D721Med (cell line): ENCODE measurements around the gene N4BP2L2.

Experiments
- DNase-seq: peaks from one replicate; pipeline ENCODE4 v3.0.0; 2011; ENCODE audit warnings: low spot score; ENCODE audit not compliant: insufficient read length
- FAIRE-seq: peaks from 2 replicates; lab custom pipeline; 2011; peaks lifted over from hg19 to GRCh38; lab: Jason Lieb, UNC
- CTCF ChIP-seq: IDR thresholded peaks from 2 replicates; pipeline ENCODE4 v1.5.1; 2012; ENCODE audit warnings: mild to moderate bottlenecking, control low read depth; ENCODE audit not compliant: insufficient read depth; ENCODE audit errors: missing control alignments

Gene N4BP2L2

GRCh38 chr13:32403108-32403507 lies 135.5 kb downstream of the N4BP2L2 start:
- DNase-seq (no peak), FAIRE-seq (no peak)
- no peak for TF ChIP-seq CTCF

- FAIRE-seq (no peak), DNase-seq (no peak)
- TF ChIP-seq CTCF = no peak
These were observed 147.4 kb downstream of the N4BP2L2 start for GRCh38 chr13:32391101-32391619.

- no peak for TF ChIP-seq CTCF
- FAIRE-seq = no peak
These were observed 148.1 kb downstream of the N4BP2L2 start for GRCh38 chr13:32390484-32390883.

GRCh38 chr13:32390048-32390447 lies 148.5 kb downstream of the N4BP2L2 start:
- no peak for TF ChIP-seq CTCF
- DNase-seq (no peak), FAIRE-seq (no peak)

More at GRCh38 chr13:32390484-32390883, 148.1 kb downstream of the N4BP2L2 start:
- DNase-seq = no peak

- FAIRE-seq = no peak
- no peak for DNase-seq
- TF ChIP-seq CTCF = no peak
These were observed 153.2 kb downstream of the N4BP2L2 start for GRCh38 chr13:32385410-32385809.

- TF ChIP-seq CTCF = no peak
- no peak for FAIRE-seq
These were observed 153.9 kb downstream of the N4BP2L2 start for GRCh38 chr13:32384702-32385101.

GRCh38 chr13:32383836-32384618 lies 154.6 kb downstream of the N4BP2L2 start:
- no peak for TF ChIP-seq CTCF
- FAIRE-seq (no peak), DNase-seq (no peak)

More at GRCh38 chr13:32384702-32385101, 153.9 kb downstream of the N4BP2L2 start:
- no peak for DNase-seq
